Measurements from ENCODE around the gene GLYR1.

GLYR1 gene

GRCh38 chr16:4886151-4886550 lies 39.1 kb upstream of the GLYR1 start:
- no peaks in the 10 kb centered on the region for H3K4me1 ChIP-seq (ENCODE audit: insufficient read depth, low read length)
- no peak overlapping the region for H3K4me3 ChIP-seq (ENCODE audit: low read length)
- H2AFZ ChIP-seq (ENCODE audit: low read depth, low read length) = no peak overlapping the region
- H3K27me3 ChIP-seq (ENCODE audit: insufficient read depth, low read length) = no peaks in the 10 kb centered on the region
- peaks cover 9% of the 10 kb centered on the region for H3K9me3 ChIP-seq (ENCODE audit: low read length)
- H3K36me3 ChIP-seq (ENCODE audit: insufficient read depth, low read length) = peaks cover 50% of the 10 kb centered on the region

- no peak overlapping the region for H3K4me3 ChIP-seq (ENCODE audit: low read length)
- H3K27me3 ChIP-seq (ENCODE audit: insufficient read depth, low read length) = no peaks in the 10 kb centered on the region
- no peaks in the 10 kb centered on the region for H3K4me1 ChIP-seq (ENCODE audit: insufficient read depth, low read length)
- H3K9me3 ChIP-seq (ENCODE audit: low read length) = peaks cover 9% of the 10 kb centered on the region
- no peak overlapping the region for H2AFZ ChIP-seq (ENCODE audit: low read depth, low read length)
- peaks cover 59% of the 10 kb centered on the region for H3K36me3 ChIP-seq (ENCODE audit: insufficient read depth, low read length)
Observed at GRCh38 chr16:4884972-4885874, 38.1 kb upstream of the GLYR1 start.

- Histone ChIP-seq H3K4me1 (ENCODE audit: insufficient read depth, low read length) (no peaks in the 10 kb centered on the region), H3K36me3 (ENCODE audit: insufficient read depth, low read length) (peaks cover 68% of the 10 kb centered on the region), H3K9me3 (ENCODE audit: low read length) (peaks cover 9% of the 10 kb centered on the region), H3K4me3 (ENCODE audit: low read length) (no peak overlapping the region), H3K27me3 (ENCODE audit: insufficient read depth, low read length) (no peaks in the 10 kb centered on the region), H2AFZ (ENCODE audit: low read depth, low read length) (no peak overlapping the region)
Observed at GRCh38 chr16:4884209-4884608, 37.1 kb upstream of the GLYR1 start.

- Histone ChIP-seq H3K27me3 (ENCODE audit: insufficient read depth, low read length) (no peaks in the 10 kb centered on the region), H2AFZ (ENCODE audit: low read depth, low read length) (no peak overlapping the region), H3K36me3 (ENCODE audit: insufficient read depth, low read length) (peaks cover 75% of the 10 kb centered on the region), H3K9me3 (ENCODE audit: low read length) (peaks cover 9% of the 10 kb centered on the region), H3K4me3 (ENCODE audit: low read length) (no peak overlapping the region), H3K4me1 (ENCODE audit: insufficient read depth, low read length) (no peaks in the 10 kb centered on the region)
Observed at GRCh38 chr16:4883501-4883900, 36.4 kb upstream of the GLYR1 start.

- H3K4me1 ChIP-seq (ENCODE audit: insufficient read depth, low read length) = no peaks in the 10 kb centered on the region
- H3K27me3 ChIP-seq (ENCODE audit: insufficient read depth, low read length) = no peaks in the 10 kb centered on the region
- no peak overlapping the region for H3K4me3 ChIP-seq (ENCODE audit: low read length)
- peaks cover 82% of the 10 kb centered on the region for H3K36me3 ChIP-seq (ENCODE audit: insufficient read depth, low read length)
- H2AFZ ChIP-seq (ENCODE audit: low read depth, low read length) = no peak overlapping the region
- H3K9me3 ChIP-seq (ENCODE audit: low read length) = peaks cover 9% of the 10 kb centered on the region
Observed at GRCh38 chr16:4882633-4883285, 35.7 kb upstream of the GLYR1 start.

GRCh38 chr16:4882000-4882632 lies 35.0 kb upstream of the GLYR1 start:
- Histone ChIP-seq H2AFZ (ENCODE audit: low read depth, low read length) (no peak overlapping the region), H3K36me3 (ENCODE audit: insufficient read depth, low read length) (peaks cover 88% of the 10 kb centered on the region), H3K4me3 (ENCODE audit: low read length) (no peak overlapping the region), H3K4me1 (ENCODE audit: insufficient read depth, low read length) (no peaks in the 10 kb centered on the region), H3K9me3 (ENCODE audit: low read length) (peaks cover 9% of the 10 kb centered on the region), H3K27me3 (ENCODE audit: insufficient read depth, low read length) (no peaks in the 10 kb centered on the region)

- peaks cover 9% of the 10 kb centered on the region for H3K9me3 ChIP-seq (ENCODE audit: low read length)
- no peaks in the 10 kb centered on the region for H3K27me3 ChIP-seq (ENCODE audit: insufficient read depth, low read length)
- peaks cover 90% of the 10 kb centered on the region for H3K36me3 ChIP-seq (ENCODE audit: insufficient read depth, low read length)
- H3K4me1 ChIP-seq (ENCODE audit: insufficient read depth, low read length) = no peaks in the 10 kb centered on the region
- no peak overlapping the region for H2AFZ ChIP-seq (ENCODE audit: low read depth, low read length)
- H3K4me3 ChIP-seq (ENCODE audit: low read length) = no peak overlapping the region
Observed at GRCh38 chr16:4880006-4880580, 33.0 kb upstream of the GLYR1 start.

- H3K27me3 ChIP-seq (ENCODE audit: insufficient read depth, low read length) = no peaks in the 10 kb centered on the region
- H3K9me3 ChIP-seq (ENCODE audit: low read length) = peaks cover 9% of the 10 kb centered on the region
- peaks cover 90% of the 10 kb centered on the region for H3K36me3 ChIP-seq (ENCODE audit: insufficient read depth, low read length)
- no peak overlapping the region for H3K4me3 ChIP-seq (ENCODE audit: low read length)
- no peaks in the 10 kb centered on the region for H3K4me1 ChIP-seq (ENCODE audit: insufficient read depth, low read length)
- no peak overlapping the region for H2AFZ ChIP-seq (ENCODE audit: low read depth, low read length)
Observed at GRCh38 chr16:4879049-4879448, 32.0 kb upstream of the GLYR1 start.

GRCh38 chr16:4877380-4877685 lies 30.2 kb upstream of the GLYR1 start:
- Histone ChIP-seq H3K9me3 (ENCODE audit: low read length) (no peaks in the 10 kb centered on the region), H2AFZ (ENCODE audit: low read depth, low read length) (no peak overlapping the region), H3K36me3 (ENCODE audit: insufficient read depth, low read length) (peaks cover 89% of the 10 kb centered on the region), H3K4me3 (ENCODE audit: low read length) (no peak overlapping the region), H3K4me1 (ENCODE audit: insufficient read depth, low read length) (no peaks in the 10 kb centered on the region), H3K27me3 (ENCODE audit: insufficient read depth, low read length) (no peaks in the 10 kb centered on the region)

- no peaks in the 10 kb centered on the region for H3K4me1 ChIP-seq (ENCODE audit: insufficient read depth, low read length)
- H3K4me3 ChIP-seq (ENCODE audit: low read length) = no peak overlapping the region
- peaks cover 89% of the 10 kb centered on the region for H3K36me3 ChIP-seq (ENCODE audit: insufficient read depth, low read length)
- no peak overlapping the region for H2AFZ ChIP-seq (ENCODE audit: low read depth, low read length)
- no peaks in the 10 kb centered on the region for H3K9me3 ChIP-seq (ENCODE audit: low read length)
- no peaks in the 10 kb centered on the region for H3K27me3 ChIP-seq (ENCODE audit: insufficient read depth, low read length)
Observed at GRCh38 chr16:4876646-4877379, 29.7 kb upstream of the GLYR1 start.

GRCh38 chr16:4874666-4875065 lies 27.6 kb upstream of the GLYR1 start:
- Histone ChIP-seq H3K9me3 (ENCODE audit: low read length) (no peaks in the 10 kb centered on the region), H3K4me1 (ENCODE audit: insufficient read depth, low read length) (no peaks in the 10 kb centered on the region), H2AFZ (ENCODE audit: low read depth, low read length) (no peak overlapping the region), H3K27me3 (ENCODE audit: insufficient read depth, low read length) (no peaks in the 10 kb centered on the region), H3K4me3 (ENCODE audit: low read length) (no peak overlapping the region), H3K36me3 (ENCODE audit: insufficient read depth, low read length) (peaks cover 86% of the 10 kb centered on the region)

GRCh38 chr16:4873091-4873490 lies 26.0 kb upstream of the GLYR1 start:
- Histone ChIP-seq H3K9me3 (ENCODE audit: low read length) (no peaks in the 10 kb centered on the region), H3K27me3 (ENCODE audit: insufficient read depth, low read length) (no peaks in the 10 kb centered on the region), H3K4me3 (ENCODE audit: low read length) (no peak overlapping the region), H2AFZ (ENCODE audit: low read depth, low read length) (no peak overlapping the region), H3K4me1 (ENCODE audit: insufficient read depth, low read length) (no peaks in the 10 kb centered on the region), H3K36me3 (ENCODE audit: insufficient read depth, low read length) (peaks cover 83% of the 10 kb centered on the region)
